Astrocyte of the cerebellum (primary cell): Measurements from ENCODE around the gene FOXO6.

ENCODE experiments used
- DNase-seq: peaks from one replicate; pipeline ENCODE4 v3.0.0-alpha.2; 2011; ENCODE audit warnings: low read depth
- H3K4me3 ChIP-seq: 2 replicates; pipeline ENCODE4 v1.5.1; 2011; ENCODE audit warnings: mild to moderate bottlenecking, low read depth, low read length, moderate library complexity
- in situ Hi-C: cut with HindIII; loops from 2 replicates; pipeline ENCODE4 v1.10.0; 2017; ENCODE audit warnings: low sequenced_read_pairs
- TF ChIP-seq, protein P1 (sequence below): IDR thresholded peaks from 2 replicates; pipeline ENCODE4 v1.5.1; 2012; ENCODE audit warnings: low read length, low read depth, moderate library complexity, mild to moderate bottlenecking; ENCODE audit errors: missing control alignments

FOXO6 gene

DNA sequence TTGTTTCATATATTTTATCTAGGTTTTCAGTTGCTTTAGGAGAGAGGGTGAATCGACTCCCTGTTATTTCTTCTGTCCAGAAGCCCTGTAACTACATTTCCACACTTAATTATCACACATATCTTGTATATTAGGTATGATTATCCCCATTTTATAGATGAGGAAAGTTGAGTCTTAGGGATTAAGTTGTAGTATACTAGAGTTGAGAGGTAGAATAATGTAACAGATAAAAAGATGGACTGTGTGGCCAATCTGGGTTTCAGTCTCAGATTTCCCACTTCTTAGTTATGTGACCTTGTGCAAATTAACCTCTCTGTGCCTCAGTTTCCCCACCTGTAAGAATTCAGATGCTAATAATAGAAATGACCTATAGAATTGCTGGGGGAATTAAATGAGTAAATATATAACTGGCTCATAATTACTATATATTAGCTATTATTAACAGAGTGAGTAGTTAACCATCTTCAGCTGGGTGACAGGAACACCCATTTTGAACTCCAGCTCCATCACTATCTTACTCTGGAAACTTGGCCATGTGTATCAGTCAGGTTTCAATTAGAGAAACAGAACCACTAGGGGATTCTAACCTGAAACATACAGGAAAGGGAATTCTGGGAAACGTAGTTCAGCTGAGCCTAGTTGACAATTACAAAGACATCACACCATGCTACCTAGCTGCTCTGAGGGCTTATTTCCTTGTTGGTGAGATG is 20.4 kb upstream of the FOXO6 start:
- TF ChIP-seq, protein P1, sequence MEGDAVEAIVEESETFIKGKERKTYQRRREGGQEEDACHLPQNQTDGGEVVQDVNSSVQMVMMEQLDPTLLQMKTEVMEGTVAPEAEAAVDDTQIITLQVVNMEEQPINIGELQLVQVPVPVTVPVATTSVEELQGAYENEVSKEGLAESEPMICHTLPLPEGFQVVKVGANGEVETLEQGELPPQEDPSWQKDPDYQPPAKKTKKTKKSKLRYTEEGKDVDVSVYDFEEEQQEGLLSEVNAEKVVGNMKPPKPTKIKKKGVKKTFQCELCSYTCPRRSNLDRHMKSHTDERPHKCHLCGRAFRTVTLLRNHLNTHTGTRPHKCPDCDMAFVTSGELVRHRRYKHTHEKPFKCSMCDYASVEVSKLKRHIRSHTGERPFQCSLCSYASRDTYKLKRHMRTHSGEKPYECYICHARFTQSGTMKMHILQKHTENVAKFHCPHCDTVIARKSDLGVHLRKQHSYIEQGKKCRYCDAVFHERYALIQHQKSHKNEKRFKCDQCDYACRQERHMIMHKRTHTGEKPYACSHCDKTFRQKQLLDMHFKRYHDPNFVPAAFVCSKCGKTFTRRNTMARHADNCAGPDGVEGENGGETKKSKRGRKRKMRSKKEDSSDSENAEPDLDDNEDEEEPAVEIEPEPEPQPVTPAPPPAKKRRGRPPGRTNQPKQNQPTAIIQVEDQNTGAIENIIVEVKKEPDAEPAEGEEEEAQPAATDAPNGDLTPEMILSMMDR, result no peak
- no peak for DNase-seq
- in situ Hi-C loops, result no loop called here
- no peak overlapping the region for H3K4me3 ChIP-seq

DNA sequence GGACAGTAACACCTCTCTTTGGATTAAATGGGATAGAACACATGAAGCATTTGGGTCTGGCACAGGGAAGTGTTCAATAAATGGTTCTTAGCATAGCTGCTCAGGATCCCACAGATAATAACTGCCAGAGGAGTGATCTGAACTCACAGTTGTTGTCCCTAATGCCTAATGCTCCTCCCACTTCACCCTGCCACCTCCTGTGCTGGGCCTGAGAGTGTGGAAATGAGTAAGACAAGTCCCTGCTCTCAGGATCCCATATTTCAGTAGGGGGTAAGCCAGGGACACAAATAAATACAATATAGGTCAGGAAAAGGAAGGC is 19.9 kb upstream of the FOXO6 start:
- in situ Hi-C loops, result no loop called here

DNA sequence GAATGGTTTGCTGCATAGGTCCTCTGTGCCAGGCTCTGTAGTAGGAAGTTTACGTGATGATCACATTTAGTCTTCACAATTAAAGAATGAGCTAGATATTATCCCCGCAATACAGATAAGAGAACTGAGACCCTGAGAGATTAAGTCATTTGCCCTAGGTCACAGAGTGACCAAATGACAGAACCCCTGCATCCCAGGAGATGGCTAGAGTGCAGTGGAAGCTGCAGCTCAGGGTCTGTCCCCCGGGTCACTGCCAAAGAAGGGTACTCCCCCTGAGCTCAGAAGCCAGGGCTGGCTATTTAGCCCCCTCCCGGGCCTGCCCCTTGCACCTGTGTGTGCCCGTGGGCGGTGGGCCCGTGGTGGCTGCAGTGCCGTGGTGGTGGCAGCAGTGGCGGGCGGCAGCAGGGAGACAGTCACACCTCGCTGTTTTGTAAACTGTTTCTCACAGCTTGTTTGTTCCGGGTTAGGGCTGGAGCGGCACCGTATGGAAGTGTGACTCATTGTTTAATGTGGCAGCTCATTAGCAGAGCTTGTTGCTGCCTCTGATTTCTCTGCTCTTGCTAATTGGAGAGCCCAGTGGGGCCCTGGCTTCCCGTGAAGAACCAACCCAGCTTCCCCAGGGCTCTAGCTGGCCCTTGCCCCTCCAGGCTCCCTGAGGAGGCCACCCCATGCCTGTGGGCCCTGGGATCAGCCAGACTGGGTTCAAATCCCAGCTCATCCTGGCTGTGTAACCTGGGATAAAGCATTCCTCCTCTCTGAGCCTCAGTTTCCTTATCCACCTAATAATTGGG is 19.3 kb upstream of the FOXO6 start:
- TF ChIP-seq, protein P1, result no peak
- in situ Hi-C loops, result no loop called here
- DNase-seq, result no peak
- no peak overlapping the region for H3K4me3 ChIP-seq

More for the DNA sequence above, 19.9 kb upstream of the FOXO6 start:
- TF ChIP-seq, protein P1, result no peak
- DNase-seq, result no peak
- no peak overlapping the region for H3K4me3 ChIP-seq

DNA sequence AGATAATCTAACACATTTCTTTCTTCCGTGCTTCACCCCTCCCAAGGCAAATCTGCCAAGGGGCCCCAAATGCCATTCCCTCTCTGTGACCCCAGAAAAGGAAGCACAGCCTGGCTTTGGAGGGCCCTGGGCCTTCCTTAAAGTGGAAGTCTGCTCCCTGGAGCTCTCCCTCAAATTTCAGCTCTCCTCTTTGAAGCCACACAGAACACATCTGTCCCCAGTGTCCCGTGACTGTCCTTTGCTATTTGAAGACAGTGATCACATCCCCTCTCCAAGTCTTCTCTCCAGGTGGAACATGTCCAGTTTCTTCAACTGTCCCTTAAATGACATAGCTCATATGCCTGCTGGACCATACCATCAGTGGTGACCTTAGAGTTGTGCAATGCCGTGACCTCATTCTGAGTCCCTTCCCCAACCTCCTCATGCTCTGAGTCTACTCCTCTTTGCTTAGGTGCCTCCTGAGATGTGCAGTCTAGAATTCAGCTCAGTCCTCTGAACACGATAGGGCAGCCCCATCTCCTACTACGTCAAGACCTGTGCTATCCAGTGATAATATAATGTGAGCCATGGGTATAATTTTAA is 18.4 kb upstream of the FOXO6 start:
- DNase-seq, result no peak
- H3K4me3 ChIP-seq, result no peak overlapping the region
- TF ChIP-seq, protein P1, result no peak
- in situ Hi-C loops, result no loop called here

DNA sequence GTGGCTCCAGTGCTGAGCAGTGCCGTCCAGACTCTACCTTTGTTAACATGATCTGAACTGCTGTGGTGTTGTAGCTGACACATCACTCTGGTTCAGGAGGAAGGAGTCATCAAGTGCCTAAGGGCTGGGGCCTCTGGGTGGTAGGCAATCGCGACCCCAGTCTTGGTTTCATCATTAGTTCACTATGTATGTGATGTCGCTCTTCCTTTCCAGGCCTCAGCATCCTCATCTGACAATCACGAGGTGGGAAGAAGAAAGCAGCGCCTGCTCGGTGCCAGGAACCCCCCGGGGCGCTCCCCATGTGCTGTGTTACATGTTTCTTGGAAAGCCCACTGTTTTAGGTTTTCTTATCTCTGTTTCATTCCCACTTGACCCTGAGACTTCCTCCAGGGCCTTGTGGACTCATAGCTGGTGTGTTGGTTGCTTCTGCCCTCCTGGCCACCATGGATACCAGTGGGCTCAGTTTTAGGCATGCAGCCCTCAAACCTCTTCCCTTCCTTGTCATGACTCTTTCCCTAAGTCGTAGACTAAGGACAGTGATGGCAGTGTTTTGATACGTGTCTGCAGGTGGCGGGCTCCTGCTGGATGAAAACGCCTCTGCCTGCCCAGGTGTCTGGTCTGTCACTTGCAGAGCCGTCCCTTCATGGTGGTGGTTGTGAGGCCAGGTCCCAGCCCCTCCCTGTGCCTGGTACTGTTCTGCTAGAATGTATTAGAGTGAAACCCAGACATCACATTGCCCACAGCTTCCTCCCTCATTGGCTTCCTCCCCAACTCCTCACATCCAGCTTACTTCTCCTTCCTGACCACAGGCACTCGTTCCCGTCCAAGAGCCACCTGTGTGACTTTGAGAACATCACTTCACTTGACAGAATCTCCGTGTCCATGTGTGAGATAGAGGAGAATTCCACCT is 17.2 kb upstream of the FOXO6 start:
- no peak overlapping the region for H3K4me3 ChIP-seq
- no peak for DNase-seq
- in situ Hi-C loops, result no loop called here
- TF ChIP-seq, protein P1, result no peak

DNA sequence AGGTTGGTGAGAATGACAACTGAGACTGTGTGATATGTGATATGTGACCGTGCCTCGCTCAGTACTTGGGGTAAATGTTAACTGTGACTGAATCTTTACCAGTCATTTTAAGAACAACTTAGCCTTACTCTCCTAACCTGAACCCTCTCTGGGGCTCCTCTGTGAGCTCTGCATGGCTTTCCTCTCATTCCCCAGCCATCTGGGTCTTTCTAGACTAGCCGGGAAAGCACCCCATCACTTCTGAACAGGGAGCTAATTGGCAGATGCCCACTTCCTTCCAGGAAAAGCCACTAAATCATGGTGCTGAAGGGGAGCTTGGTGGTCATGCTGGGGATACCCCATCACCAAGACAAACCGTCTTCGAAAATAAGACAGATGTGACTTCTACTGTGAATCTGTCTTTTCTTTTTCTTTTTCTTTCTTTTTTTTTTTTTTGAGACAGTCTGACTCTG is 16.5 kb upstream of the FOXO6 start:
- H3K4me3 ChIP-seq, result no peak overlapping the region
- DNase-seq, result no peak
- in situ Hi-C loops, result no loop called here
- TF ChIP-seq, protein P1, result no peak
